GM19324 (cell line): Measurements from ENCODE around the gene TDRD1.
"Not testable (repeated sequence)": the region's sequence is repeated elsewhere in the genome, so short reads cannot be mapped to it uniquely, and the experiment has no call there.

Experiments used
- ATAC-seq: cut with Tn5 transposase; IDR thresholded peaks from one replicate; pipeline ENCODE4 v1.9.1; 2021; ENCODE audit warnings: mild to moderate bottlenecking, moderate library complexity; ENCODE audit not compliant: unreplicated experiment, low FRiP score

TDRD1 gene, protein sequence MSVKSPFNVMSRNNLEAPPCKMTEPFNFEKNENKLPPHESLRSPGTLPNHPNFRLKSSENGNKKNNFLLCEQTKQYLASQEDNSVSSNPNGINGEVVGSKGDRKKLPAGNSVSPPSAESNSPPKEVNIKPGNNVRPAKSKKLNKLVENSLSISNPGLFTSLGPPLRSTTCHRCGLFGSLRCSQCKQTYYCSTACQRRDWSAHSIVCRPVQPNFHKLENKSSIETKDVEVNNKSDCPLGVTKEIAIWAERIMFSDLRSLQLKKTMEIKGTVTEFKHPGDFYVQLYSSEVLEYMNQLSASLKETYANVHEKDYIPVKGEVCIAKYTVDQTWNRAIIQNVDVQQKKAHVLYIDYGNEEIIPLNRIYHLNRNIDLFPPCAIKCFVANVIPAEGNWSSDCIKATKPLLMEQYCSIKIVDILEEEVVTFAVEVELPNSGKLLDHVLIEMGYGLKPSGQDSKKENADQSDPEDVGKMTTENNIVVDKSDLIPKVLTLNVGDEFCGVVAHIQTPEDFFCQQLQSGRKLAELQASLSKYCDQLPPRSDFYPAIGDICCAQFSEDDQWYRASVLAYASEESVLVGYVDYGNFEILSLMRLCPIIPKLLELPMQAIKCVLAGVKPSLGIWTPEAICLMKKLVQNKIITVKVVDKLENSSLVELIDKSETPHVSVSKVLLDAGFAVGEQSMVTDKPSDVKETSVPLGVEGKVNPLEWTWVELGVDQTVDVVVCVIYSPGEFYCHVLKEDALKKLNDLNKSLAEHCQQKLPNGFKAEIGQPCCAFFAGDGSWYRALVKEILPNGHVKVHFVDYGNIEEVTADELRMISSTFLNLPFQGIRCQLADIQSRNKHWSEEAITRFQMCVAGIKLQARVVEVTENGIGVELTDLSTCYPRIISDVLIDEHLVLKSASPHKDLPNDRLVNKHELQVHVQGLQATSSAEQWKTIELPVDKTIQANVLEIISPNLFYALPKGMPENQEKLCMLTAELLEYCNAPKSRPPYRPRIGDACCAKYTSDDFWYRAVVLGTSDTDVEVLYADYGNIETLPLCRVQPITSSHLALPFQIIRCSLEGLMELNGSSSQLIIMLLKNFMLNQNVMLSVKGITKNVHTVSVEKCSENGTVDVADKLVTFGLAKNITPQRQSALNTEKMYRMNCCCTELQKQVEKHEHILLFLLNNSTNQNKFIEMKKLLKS

DNA sequence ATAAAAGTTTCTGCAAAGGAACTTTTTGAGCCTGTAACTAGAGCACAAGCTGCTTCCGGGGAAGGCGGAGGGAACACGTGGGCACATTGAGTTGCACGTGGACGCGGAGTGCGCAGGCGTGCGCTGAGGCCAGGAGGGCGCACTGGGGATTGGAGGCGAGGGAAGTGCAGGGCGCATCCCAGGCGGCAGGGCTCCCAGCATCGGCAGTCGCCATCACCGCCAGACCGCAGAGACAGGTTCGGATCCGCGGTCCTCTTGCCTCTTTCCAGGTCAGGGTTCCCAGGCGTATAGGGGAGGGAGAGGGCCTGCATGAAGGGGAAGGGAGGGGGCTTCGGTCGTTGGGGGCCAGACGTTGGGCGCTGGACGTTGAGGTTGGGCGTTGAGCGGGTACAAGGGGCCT lies at the start of gene TDRD1:
TSS of gene TDRD1 (plus strand) at position 206 of the 400 bp plus-strand sequence. CDS start 8,479 bp downstream, outside the sequence.
- no peak for ATAC-seq

DNA sequence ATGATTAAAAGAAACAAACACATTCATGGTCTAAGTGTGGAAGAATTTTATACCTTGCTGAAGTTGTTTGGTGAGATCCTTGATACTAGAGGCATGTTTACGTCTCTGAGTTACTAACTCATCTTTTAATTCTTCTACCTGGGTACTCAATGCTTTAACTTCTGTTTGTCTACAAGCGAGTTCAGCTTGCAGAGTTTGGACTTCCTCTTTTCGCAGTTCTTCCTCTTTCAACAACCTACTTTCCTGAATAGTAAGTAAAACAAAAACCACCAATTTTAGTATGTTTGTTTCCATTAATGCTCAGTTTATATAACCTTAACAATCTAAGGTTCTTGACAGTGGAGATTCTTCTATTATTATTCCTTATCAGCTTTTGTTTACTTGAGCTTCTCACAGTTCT lies 48.1 kb upstream of the TDRD1 start:
- peak; percentile 65 for ATAC-seq

DNA sequence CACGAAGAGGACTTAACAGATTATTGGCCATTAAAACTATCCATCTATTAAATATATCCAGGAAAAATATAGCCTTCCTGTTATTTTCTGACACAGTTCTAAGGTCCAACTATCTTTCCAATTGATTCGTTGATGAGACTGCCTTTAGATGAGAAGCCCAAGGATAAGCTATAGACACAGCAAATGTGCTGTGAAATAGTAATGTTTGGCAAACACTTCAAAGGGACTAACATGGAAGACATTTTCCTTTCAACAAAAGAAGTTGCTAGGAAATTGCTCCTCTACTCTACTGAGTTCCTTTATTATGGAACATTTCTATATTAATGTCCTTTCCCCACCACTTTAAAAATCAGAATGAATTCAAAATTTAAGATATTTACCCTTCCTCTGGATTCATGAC lies 43.7 kb upstream of the TDRD1 start:
- no peak for ATAC-seq

DNA sequence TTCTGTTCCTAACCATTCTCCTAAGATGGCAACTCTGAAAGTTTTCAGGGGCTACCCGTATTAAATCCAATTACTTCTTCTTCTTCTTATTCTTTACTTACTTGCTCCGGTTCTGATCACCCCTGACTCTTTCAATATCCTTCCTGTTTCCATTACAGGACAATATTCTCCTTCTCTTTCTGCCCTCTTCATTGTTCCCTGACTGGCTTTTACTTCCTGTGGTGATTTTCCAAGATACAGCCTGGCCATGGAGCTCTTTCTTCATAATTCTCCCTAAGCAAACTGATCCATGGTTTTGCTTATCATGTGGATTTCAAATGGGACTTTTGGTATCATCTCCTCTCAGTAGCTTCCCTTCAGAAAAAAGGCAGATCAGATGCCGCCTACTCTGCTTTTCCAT lies 40.6 kb upstream of the TDRD1 start:
- ATAC-seq = no peak

DNA sequence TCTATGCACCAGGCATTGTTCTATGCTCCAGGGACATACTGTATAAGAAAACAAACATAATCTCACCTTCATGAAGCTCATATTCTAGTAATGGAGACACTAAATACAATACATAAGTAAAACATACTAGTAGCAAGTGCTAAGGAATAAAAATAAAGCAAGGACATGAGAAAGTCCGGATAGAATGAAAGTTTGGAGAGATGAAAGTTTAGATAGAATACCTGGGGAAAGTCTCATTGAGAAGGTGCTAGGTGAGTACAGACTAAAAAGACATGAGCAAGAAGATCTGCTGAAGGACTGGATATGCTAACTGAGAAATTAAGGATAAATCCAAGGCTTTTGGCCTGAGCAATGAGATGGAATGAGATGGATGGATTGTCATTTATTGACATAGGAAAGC lies 39.1 kb upstream of the TDRD1 start:
- no peak for ATAC-seq

DNA sequence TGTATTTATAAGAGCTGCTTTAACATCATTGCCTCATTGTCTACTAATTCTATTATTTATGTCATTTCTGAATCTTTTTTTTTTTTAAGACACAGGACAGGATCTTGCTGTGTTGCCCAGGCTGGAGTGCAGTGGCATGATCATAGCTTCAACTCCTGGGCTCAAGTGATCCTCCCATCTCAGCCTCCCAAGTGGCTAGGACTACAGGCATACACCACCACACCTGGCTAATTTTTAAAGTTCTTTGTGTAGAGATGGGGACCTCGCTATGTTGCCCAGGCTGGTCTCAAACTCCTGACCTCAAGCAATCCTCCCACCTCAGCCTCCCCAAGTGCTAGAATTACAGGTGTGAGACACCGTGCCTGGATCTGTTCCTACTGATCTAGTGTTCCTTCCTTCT lies 38.3 kb upstream of the TDRD1 start:
- not testable (repeated sequence) for ATAC-seq

DNA sequence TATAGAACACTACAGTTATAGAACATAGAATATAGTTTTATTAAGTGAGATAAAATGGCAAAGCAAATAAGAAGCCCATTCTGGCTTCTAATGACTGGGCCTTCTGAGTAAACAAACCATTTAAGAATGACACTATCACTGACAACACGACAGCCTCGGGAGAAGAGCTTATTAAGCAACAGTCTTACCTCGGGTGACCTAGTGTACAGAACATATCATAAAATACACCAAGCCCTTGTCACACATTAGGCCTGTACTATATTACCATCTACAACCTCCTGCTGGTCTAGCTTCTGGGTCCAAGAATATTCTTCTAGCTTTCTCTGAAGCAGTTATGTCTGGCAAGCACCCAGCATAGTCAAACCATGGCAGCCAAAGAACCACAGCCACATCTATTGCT lies 37.1 kb upstream of the TDRD1 start:
- ATAC-seq = no peak

DNA sequence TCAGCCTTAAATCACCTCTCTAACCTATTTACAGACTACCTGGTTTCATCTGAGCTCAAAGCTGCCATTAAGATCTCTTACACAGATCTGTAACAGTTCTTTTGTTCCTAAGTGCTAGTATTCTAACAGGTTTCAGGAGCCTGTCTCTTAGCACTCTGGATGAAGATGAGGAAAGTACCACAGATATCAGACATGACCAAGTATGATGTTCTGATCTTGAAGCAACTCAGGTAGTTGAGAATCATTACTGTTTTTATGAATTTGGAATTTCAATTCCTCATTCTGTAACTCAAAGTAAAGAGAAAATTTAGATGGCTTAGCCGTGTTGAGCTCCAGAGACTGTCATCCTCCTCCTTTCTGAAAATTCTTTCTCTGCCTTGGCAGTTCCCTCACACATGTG lies 36.0 kb upstream of the TDRD1 start:
- ATAC-seq = no peak

DNA sequence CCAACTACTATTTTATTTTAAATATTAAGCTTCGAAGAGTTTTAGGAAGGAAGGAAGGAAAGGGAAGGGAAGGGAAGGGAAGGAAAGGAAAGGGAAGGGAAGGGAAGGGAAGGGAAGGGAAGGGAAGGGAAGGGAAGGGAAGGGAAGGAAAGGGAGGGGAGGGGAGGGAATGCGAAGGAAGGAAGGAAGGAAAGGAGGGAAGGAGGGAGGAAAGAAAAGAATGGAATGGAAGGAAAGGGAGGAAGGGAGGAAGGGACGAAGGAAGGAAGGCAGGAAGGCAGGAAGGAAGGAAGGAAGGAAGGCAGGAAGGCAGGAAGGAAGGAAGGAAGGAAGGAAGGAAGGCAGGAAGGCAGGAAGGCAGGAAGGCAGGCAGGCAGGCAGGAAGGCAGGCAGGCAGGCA lies 29.7 kb upstream of the TDRD1 start:
- not testable (repeated sequence) for ATAC-seq

DNA sequence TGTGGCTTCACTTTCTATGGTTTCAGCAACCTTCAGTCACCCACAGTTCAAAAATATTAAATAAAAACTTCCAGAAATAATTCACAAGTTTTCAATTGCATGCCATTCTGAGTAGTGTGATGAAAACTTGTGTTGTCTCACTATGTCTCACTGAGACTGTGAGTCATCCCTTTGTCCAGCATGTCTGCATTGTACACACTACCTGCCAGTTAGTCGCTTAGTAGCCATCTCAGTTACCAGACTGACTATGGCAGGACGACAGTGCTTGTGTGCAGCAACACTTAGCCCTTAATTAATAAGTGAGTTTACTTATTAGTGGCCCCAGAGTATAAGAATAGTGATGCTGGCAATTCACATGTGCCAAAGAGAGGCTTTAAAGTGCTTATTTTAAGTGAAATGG lies 27.7 kb upstream of the TDRD1 start:
- ATAC-seq = no peak

DNA sequence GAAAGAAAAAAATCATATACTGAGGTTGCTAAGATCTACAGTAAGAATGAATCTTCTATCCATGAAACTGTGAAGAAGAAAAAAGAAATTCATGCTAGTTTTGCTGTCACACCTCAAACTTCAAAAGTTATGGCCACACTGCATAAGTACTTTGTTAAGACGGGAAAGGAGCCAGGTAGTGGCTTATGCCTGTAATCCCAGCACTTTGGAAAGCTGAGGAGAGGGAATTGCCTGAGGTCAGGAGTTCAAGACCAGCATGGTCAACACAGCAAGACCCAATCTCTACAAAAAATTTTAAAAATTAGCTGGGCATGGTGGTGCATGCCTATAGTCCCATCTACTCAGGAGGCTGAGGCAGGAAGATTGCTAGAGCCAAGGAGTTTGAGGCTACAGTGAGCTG lies 27.3 kb upstream of the TDRD1 start:
- ATAC-seq = no peak

DNA sequence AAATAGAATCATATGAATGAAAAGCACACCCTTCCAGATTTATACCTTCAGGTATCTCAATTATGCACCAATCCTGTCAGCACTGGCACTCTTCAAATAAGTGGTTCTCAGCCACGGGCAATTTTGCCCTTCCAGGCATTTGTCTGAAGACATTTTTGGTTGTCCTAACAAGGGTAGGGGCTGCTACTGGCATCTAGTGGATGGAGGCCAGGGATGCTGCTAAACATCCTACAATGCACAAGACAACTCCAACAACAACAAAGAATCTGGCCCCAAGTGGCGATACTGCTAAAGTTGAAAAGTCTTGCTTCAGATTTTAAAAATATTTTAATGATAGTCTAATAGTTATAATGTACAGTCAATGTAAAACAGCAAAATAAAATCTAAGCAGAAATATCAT lies 21.2 kb upstream of the TDRD1 start:
- no peak for ATAC-seq

DNA sequence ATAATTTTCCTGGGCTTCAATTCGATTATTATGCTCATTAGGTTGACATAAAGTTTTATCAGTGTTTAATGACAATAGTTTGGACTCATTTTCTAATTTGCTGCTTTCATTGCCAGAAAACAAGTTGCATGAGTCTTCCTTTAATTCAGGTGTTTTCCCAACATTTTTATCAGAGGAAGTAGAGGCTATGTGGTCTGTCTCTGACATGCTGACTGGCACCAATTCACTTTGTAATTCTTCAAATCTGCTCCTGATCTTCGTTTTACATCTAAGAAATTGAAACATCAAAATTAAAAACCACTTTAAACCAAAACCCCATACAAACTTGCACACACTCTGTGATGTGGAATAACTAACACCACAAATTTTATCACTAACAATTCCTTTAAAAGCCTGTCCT lies 16.1 kb upstream of the TDRD1 start:
- no peak for ATAC-seq

DNA sequence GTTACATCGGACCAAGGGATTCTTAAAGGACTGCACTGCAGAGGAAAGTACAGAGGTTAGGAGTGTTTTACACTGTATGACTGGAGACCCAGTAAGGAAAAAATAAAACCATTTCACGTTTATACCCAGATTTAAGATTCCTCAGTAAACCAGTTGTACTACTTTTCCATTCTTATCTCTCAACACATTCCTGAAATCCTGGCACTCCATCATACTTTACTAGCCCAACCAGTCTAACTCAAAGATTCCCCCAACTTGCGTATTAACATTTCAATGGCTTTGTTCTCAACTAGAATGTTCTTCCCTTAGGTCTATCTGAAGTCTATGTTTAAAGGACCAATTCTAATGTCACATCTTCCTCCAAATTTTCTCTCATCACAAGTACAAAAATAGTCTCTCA lies 13.1 kb upstream of the TDRD1 start:
- ATAC-seq = no peak

DNA sequence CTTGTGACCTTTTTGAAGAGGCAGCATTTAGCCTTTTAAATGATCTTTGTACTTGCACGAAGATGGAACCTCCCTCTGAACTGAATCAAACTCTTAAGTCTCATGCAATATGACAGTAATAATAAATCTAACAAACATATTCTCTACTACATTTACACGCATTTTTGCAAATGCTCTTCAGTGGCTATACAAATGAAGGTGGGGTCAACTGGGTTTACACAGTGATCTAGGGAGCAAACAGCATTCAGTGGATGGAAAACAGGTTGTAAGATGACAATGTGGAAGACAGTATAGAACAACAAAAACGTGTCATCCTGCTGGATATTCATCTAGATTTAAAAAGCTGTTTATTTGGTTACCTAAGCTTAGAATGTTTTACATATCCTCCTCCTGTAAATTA lies 12.7 kb upstream of the TDRD1 start:
- ATAC-seq = no peak

DNA sequence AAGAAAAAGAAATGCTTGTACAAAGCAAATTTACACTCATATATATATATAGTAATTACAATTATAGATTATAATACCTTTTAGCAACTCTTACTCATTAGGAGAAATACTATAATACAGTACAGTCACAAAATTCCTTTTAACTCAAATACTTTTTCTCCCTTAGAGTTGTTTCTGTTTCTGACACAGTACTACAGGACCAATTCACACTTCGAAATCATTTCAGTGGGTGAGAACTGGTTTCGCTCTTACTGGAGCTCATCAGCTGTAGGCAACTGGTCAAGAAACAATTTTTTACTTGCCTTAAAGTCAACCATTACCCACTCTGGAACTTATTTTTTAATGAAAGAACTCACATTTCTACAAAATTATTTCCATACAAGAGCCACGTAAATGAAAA lies 11.2 kb upstream of the TDRD1 start:
- no peak for ATAC-seq

DNA sequence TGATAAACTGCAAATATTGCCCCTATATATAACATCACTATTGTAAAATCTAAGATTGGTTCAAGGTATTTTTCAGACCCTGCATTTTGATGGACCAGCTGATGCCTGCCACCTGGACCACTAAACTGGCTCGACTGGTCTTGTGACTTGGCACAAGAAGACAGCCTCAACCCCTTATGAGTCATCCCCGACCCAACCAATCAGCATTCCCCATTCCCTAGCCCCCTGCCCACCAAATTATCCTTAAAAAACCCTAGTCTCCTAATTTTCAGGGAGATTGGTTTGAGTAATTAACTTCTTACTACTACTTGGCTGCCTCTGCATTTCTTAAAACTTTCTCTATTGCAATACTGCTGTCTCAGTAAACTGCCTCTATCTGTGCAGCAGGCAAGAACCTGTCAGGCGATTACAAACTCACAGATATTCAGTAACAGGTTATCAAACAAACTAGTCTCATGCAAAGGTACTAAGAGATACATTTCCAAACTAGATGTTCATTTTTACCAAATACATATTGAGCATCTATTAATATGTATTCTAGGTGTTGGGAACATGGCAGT lies 10.6 kb upstream of the TDRD1 start:
- no peak for ATAC-seq

DNA sequence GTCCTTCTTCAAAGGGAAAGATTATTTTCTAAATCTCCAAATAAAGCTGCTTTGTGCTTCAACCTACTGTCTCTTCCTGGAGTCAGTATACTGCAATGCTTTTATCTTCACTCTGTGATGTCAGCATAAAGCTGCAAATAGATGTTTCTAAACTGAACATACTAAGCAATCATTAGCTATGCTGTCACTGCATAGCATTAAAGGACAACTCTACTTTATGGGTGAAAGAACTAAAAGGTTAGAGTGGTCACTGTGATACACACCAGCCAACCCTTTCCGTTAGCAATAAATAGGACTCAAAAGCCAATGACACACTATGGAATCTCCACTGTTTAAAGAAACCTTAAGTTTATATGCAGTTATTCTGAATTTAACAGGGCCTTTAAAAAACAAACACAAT lies 6.9 kb upstream of the TDRD1 start:
- ATAC-seq = no peak

DNA sequence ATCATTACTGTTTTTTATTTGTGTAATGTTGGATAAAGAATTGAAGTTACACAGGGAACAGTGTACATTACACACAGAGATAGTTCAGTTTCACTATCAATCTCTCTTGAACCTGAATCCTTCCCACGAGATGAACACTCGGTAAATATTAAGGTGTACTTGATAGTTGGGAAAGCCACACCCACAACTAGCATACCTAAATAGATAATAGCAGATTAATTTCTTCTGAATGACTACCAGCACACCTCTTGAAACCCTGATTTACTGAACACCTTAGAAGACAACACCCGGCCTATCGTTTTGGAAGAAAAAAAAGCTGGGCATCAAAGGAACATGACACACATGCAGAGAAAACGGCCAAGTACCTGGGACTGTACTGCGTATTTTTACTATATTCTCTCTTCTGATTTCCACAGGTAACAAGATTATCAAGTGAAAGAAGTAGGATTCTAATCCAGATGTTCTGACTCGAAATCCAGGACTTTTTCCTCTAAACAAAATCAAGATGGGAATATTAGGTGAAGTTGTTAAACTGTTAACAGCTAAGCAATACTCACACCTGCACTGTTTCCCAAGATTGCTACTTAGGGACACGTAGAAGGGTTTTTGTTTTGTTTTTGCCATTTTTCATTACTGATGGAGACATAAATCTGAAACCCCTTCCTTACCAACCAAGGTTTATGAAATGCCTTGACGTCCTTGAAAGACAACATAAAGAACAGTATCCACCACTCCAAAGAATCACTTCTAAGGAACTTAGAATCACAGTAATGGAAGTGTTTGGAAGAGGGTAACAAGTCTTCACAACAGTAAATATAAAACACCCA lies 6.2 kb upstream of the TDRD1 start:
- no peak for ATAC-seq

DNA sequence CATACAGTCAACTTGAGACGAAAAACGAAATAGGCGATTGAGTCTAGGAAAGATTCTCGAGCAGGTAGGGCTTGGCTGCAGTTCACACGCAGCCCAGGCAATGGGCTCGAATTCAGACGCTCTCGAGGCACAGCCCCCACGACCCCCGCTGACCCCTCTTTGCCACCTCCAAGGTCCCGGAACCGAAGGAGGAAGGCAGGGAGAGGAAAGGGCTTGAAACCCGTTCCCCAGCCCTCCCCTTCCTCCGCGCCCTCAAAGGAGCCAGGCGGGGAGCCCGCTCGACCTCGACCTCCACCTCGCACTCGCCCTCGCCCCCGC lies 5.6 kb upstream of the TDRD1 start:
- ATAC-seq = no peak
